ENCODE measurements around the gene C4orf50. TPM values are rescaled to one million over a fixed set of nuclear protein-coding genes. Genes with fewer than 3 reads are reported as not detected.

The C4orf50 gene
- total and polyA plus RNA-seq, 2 of the 8 experiments (the other 6 are each of a cell fraction or from before 2014, with no cell fraction given), result 0.08 to 0.22 TPM

DNA sequence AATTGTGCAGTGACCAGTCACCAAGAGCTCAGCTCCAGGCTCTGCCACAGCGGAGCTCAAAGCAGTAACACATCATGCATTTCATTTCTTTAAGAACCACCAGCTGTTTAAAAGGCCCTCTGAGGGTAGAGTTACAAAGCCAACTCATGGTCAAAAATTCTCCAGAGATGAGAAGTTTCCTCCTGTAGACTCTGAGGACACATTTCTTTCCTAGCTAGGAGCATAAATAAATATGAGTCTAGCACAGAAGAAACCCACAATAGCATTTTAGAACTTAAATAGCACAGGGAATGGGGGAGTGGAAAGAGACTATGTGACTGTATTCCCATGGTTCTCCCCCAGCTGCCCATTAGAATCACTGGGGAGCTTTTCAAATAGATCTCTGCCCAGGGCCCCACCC is 118.8 kb downstream of the C4orf50 start:
- TF ChIP-seq, protein P1, sequence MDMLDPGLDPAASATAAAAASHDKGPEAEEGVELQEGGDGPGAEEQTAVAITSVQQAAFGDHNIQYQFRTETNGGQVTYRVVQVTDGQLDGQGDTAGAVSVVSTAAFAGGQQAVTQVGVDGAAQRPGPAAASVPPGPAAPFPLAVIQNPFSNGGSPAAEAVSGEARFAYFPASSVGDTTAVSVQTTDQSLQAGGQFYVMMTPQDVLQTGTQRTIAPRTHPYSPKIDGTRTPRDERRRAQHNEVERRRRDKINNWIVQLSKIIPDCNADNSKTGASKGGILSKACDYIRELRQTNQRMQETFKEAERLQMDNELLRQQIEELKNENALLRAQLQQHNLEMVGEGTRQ (IDR thresholded peaks at IDR 0.05; ENCODE audit: low read length), result no peak
- TF ChIP-seq CREB1 (IDR thresholded peaks at IDR 0.05), result no peak
- H2BK12ac ChIP-seq (ENCODE audit: low read depth, low read length), result no peak overlapping the region
- no peak overlapping the region for H4K8ac ChIP-seq (ENCODE audit: extremely low read depth, insufficient read depth, low read length)
- H2BK120ac ChIP-seq (replicated peaks; ENCODE audit: low read depth, low read length), result no peak overlapping the region
- H2AFZ ChIP-seq (ENCODE audit: low read length), result no peak overlapping the region
- CTCF ChIA-PET (ENCODE audit: partially characterized antibody), result interaction anchor here (0.7 to 2.1 kb wide), 3 partner anchors 28 to 78 kb away, joined by 3 to 6 read pairs (median 4); no protein-coding TSS in a partner anchor
- no peak overlapping the region for H3K56ac ChIP-seq (replicated peaks; ENCODE audit: insufficient read length, low read depth, low read length)
- no peak overlapping the region for H2AK5ac ChIP-seq (ENCODE audit: low read depth, low read length)
- POLR2A ChIA-PET (ENCODE audit: partially characterized antibody), result interaction anchor here (0.9 to 1.3 kb wide), 3 partner anchors 11 to 19 kb away, joined by 3 to 4 read pairs (median 3); no protein-coding TSS in a partner anchor
- H3K14ac ChIP-seq (ENCODE audit: insufficient read length), result no peak overlapping the region
- H3K4me3 ChIP-seq (ENCODE audit: extremely low read depth in 1 of 4, insufficient read depth in 2 of 4, low read depth in 3 of 4, low read length in 4 of 4), result no peak overlapping the region
- H3K4me1 ChIP-seq (replicated peaks in 1 of 4; ENCODE audit: control insufficient read depth in 3 of 4, insufficient read depth in 4 of 4, low read length in 3 of 4), result peaks cover 9 to 18% (median 13%) of the 10 kb centered on the region in 4 experiments
- H2BK15ac ChIP-seq (ENCODE audit: low read length), result no peak overlapping the region
- H3K18ac ChIP-seq (ENCODE audit: extremely low read depth, low read length), result no peak overlapping the region
- H4K20me1 ChIP-seq (replicated peaks in 1 of 2; ENCODE audit: control insufficient read depth in 1 of 2, insufficient read depth in 2 of 2, low read length in 2 of 2), result peaks cover 0 to under 1% of the 10 kb centered on the region in 2 experiments
- no peak for DNase-seq (ENCODE audit: low read depth in 1 of 2, low spot score in 2 of 2)
- no peak overlapping the region for H4K5ac ChIP-seq (ENCODE audit: insufficient read length, low read depth, low read length)
- FAIRE-seq, result no peak
- no peaks in the 10 kb centered on the region for H3K79me1 ChIP-seq (ENCODE audit: low read depth, low read length)
- no peaks in the 10 kb centered on the region for H3K23me2 ChIP-seq (ENCODE audit: low read depth, low read length)
- H3K4me2 ChIP-seq (ENCODE audit: insufficient read depth in 1 of 2, low read depth in 2 of 2, low read length in 2 of 2), result no peak overlapping the region
- no peak overlapping the region for H4K91ac ChIP-seq (replicated peaks; ENCODE audit: insufficient read length, low read length)
- H3K23ac ChIP-seq (ENCODE audit: insufficient read length), result no peak overlapping the region
- H3K36me3 ChIP-seq (ENCODE audit: control insufficient read depth in 2 of 4, insufficient read depth in 4 of 4, low read length in 3 of 4), result no peaks in the 10 kb centered on the region
- H2BK20ac ChIP-seq (ENCODE audit: low read length), result no peak overlapping the region
- H3K79me2 ChIP-seq (ENCODE audit: control insufficient read depth in 1 of 2, insufficient read depth in 2 of 2, low read length in 2 of 2), result no peaks in the 10 kb centered on the region
- H3K9ac ChIP-seq (replicated peaks in 1 of 4; ENCODE audit: extremely low read depth in 1 of 4, low read depth in 3 of 4, low read length in 3 of 4), result no peak overlapping the region
- H3K27ac ChIP-seq (ENCODE audit: low read depth, low read length), result no peak overlapping the region
- peaks cover 0 to 45% (median 33%) of the 10 kb centered on the region in 4 experiments; a peak in 6 of 7 replicates for H3K27me3 ChIP-seq (replicated peaks in 1 of 4; ENCODE audit: control insufficient read depth in 3 of 4, extremely low read depth in 1 of 4, insufficient read depth in 3 of 4, low read length in 3 of 4)
- H2BK5ac ChIP-seq (ENCODE audit: low read depth, low read length), result no peak overlapping the region
- 100% methylated on average over 1 of the region's 1 CpG; no CpG with 5 or more reads in 1 of the 2 experiments for WGBS, 2 experiments (ENCODE audit: extremely low coverage in 1 of 2, insufficient coverage in 1 of 2, insufficient read length in 1 of 2, insufficient replicate concordance in 2 of 2, low coverage in 1 of 2, low lambda C conversion rate in 2 of 2, missing lambda C conversion rate in 1 of 2)
- peaks cover 3 to 5% of the 10 kb centered on the region in 2 experiments; a peak in 2 of 4 replicates for H3K9me3 ChIP-seq (ENCODE audit: insufficient read depth in 2 of 2, low read depth in 1 of 2, low read length in 1 of 2)
- no peak overlapping the region for H3K4ac ChIP-seq (replicated peaks; ENCODE audit: insufficient read length, low read depth, low read length)

Data from H1 (cell line).